PC-3 (cell line): ENCODE data around the gene TRMO. TPM values are rescaled to one million over a fixed set of nuclear protein-coding genes. Genes with fewer than 3 reads are reported as not detected.

Experiments
- ATAC-seq: fragments of 200-7000 bp; cut with Tn5 transposase; 2 replicates; pipeline ENCODE4 v1.9.1; 2020; ENCODE audit warnings: mild to moderate bottlenecking, moderate library complexity
- BruUV-seq: library from RNA; stranded (reverse); fragments of 400-500 nt; replicated peaks from 2 replicates; lab custom pipeline; 2021; lab: Mats Ljungman, UMichigan
- CTCF ChIA-PET: fragments of 300-600 bp; sonication (Branson Sonifier 250); formaldehyde crosslinking; loops from one replicate; lab custom pipeline; 2022; ENCODE audit warnings: antibody characterized with exemption; lab: Charles Lee
- POLR2A ChIA-PET: fragments of 300-600 bp; sonication (Branson Sonifier 250); formaldehyde crosslinking; loops from one replicate; lab custom pipeline; 2022; ENCODE audit warnings: antibody characterized with exemption; ENCODE audit not compliant: unreplicated experiment; lab: Charles Lee
- DNase-seq: peaks from one replicate; pipeline ENCODE4 v3.0.0-alpha.2; 2015
- H2AFZ ChIP-seq: fragments of 300-600 bp; sonication (generic); 2 replicates; pipeline ENCODE4 v1.6.0; 2016; ENCODE audit warnings: antibody characterized with exemption, low read length
- H3F3A ChIP-seq: fragments of 300-600 bp; sonication (generic); one replicate; pipeline ENCODE4 v1.6.0; 2017; ENCODE audit warnings: antibody characterized with exemption, low read length, control low read depth, mild to moderate bottlenecking; ENCODE audit not compliant: unreplicated experiment
- H3K27ac ChIP-seq: fragments of 300-600 bp; sonication (generic); 2 replicates; pipeline ENCODE4 v1.5.1; 2016; ENCODE audit warnings: mild to moderate bottlenecking, low read length
- H3K27me3 ChIP-seq: fragments of 300-600 bp; sonication (generic); 2 replicates; pipeline ENCODE4 v1.6.1; 2016; ENCODE audit warnings: low read length, mixed read lengths
- H3K36me3 ChIP-seq: fragments of 300-600 bp; sonication (generic); 2 replicates; pipeline ENCODE4 v1.6.1; 2016; ENCODE audit warnings: low read depth, mixed run types, low read length, mixed read lengths
- H3K4me1 ChIP-seq: fragments of 300-600 bp; sonication (generic); 2 replicates; pipeline ENCODE4 v1.5.1; 2016; ENCODE audit warnings: low read length; ENCODE audit not compliant: insufficient read depth
- H3K4me2 ChIP-seq: fragments of 300-600 bp; sonication (generic); 2 replicates; pipeline ENCODE4 v1.6.0; 2016; ENCODE audit warnings: low read length
- H3K4me3 ChIP-seq: fragments of 300-600 bp; sonication (generic); 2 replicates; pipeline ENCODE4 v1.5.1; 2016; ENCODE audit warnings: mild to moderate bottlenecking, low read length, mixed read lengths
- H3K79me2 ChIP-seq: fragments of 300-600 bp; sonication (generic); 2 replicates; pipeline ENCODE4 v1.6.1; 2017; ENCODE audit warnings: low read length, mixed read lengths
- H3K9ac ChIP-seq: fragments of 300-600 bp; sonication (generic); 2 replicates; pipeline ENCODE4 v1.6.0; 2016; ENCODE audit warnings: mild to moderate bottlenecking, low read length
- H3K9me2 ChIP-seq: fragments of 300-600 bp; sonication (generic); replicated peaks from 2 replicates; pipeline ENCODE4 v1.6.1; 2016; ENCODE audit warnings: mixed run types, low read length, mixed read lengths
- H3K9me3 ChIP-seq: fragments of 300-600 bp; sonication (generic); 2 replicates; pipeline ENCODE4 v1.6.1; 2016; ENCODE audit warnings: low read length, mixed read lengths
- H4K20me1 ChIP-seq: fragments of 300-600 bp; sonication (generic); 2 replicates; pipeline ENCODE4 v1.6.1; 2016; ENCODE audit warnings: low read length, mixed read lengths
- EZH2 ChIP-seq: fragments of 300-600 bp; sonication (generic); IDR thresholded peaks from one replicate; pipeline ENCODE4 v1.6.1; 2017; ENCODE audit warnings: antibody characterized with exemption, mild to moderate bottlenecking, low read length; ENCODE audit not compliant: unreplicated experiment
- EZH2phosphoT487 ChIP-seq: fragments of 300-600 bp; sonication (generic); IDR thresholded peaks from 2 replicates; pipeline ENCODE4 v1.6.1; 2018; ENCODE audit warnings: mild to moderate bottlenecking, antibody characterized with exemption, low read length, borderline replicate concordance
- intact Hi-C: fragments of 100-400 bp; cut with micrococcal nuclease; formaldehyde crosslinking; loops from 2 replicates; pipeline ENCODE4 v1.9.0; 2023
- total RNA-seq: library from RNA; depleted of rRNA; stranded (reverse); fragments of >200 nt; gene quantifications from 2 replicates; pipeline ENCODE4 v1.2.3, GENCODE V29; 2014
- TF ChIP-seq, protein P1 (sequence below): fragments of 300-600 bp; sonication (generic); conservative IDR thresholded peaks from 2 replicates; pipeline ENCODE4 v1.5.1; 2017; ENCODE audit warnings: antibody characterized with exemption, low read depth, mild to moderate bottlenecking, low read length

Gene TRMO
- total RNA-seq, 1 experiment from 2014 or later, result 14.3 TPM

DNA sequence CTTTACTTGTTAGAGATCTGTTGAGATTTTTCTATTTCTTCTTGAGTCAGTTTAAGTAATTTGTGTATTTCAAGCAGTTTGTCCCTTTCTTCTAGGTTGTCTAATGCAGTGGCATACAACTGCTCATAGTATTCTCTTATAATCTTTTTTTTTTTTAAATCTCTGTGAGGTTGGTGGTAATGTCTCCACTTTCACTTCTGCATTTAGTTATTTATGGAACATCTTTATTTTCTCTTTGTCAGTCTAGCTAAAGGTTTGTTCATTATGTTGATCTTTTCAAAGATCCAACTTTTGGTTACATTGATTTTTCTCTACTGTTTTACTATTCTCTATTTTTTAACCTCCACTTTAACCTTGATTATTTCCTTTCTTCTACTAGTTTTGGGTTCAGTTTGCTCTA lies 55.5 kb downstream of the TRMO start:
- ChIA-PET CTCF (no interaction called here), POLR2A (no interaction called here)
- H3K36me3 ChIP-seq, result no peaks in the 10 kb centered on the region
- no peaks in the 10 kb centered on the region for H3K9me2 ChIP-seq
- H3K27ac ChIP-seq, result no peak overlapping the region
- H3K4me1 ChIP-seq, result no peaks in the 10 kb centered on the region
- no peak for ATAC-seq
- no peak for DNase-seq
- TF ChIP-seq EZH2, result no peak
- TF ChIP-seq EZH2phosphoT487, result no peak
- TF ChIP-seq, protein P1, sequence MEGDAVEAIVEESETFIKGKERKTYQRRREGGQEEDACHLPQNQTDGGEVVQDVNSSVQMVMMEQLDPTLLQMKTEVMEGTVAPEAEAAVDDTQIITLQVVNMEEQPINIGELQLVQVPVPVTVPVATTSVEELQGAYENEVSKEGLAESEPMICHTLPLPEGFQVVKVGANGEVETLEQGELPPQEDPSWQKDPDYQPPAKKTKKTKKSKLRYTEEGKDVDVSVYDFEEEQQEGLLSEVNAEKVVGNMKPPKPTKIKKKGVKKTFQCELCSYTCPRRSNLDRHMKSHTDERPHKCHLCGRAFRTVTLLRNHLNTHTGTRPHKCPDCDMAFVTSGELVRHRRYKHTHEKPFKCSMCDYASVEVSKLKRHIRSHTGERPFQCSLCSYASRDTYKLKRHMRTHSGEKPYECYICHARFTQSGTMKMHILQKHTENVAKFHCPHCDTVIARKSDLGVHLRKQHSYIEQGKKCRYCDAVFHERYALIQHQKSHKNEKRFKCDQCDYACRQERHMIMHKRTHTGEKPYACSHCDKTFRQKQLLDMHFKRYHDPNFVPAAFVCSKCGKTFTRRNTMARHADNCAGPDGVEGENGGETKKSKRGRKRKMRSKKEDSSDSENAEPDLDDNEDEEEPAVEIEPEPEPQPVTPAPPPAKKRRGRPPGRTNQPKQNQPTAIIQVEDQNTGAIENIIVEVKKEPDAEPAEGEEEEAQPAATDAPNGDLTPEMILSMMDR, result no peak
- no peaks in the 10 kb centered on the region for H3K27me3 ChIP-seq
- H3K9me3 ChIP-seq, result peaks cover 11% of the 10 kb centered on the region; the same call in 1 of the 2 replicates
- H3K79me2 ChIP-seq, result no peaks in the 10 kb centered on the region
- no TSS peak for BruUV-seq
- H4K20me1 ChIP-seq, result no peaks in the 10 kb centered on the region
- H3K9ac ChIP-seq, result no peak overlapping the region
- intact Hi-C loops, result no loop called here
- H3K4me3 ChIP-seq, result no peak overlapping the region
- no peak overlapping the region for H2AFZ ChIP-seq
- H3K4me2 ChIP-seq, result no peak overlapping the region
- H3F3A ChIP-seq, result no peaks in the 10 kb centered on the region

DNA sequence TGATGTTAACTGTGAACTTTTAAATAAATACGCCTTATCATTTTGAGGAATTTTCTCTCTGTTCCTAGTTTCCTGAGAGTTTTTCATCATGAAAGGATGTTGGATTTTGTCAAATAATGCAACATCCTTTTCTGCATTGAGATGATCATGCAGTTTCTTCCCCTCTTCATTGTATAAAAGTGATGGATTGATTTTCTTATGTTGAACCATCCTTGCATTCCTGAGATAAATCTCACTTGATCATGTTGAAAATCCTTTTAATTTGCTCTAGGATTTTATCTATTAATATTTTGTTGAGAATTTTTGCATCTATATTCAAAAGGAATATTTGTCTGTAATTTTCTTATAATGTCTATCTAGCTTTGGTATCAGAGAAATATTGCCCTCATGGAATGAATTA lies 56.0 kb downstream of the TRMO start:
- no peak overlapping the region for H3K4me2 ChIP-seq
- H3K4me3 ChIP-seq, result no peak overlapping the region
- H3K4me1 ChIP-seq, result no peaks in the 10 kb centered on the region
- ChIA-PET CTCF (no interaction called here), POLR2A (no interaction called here)
- no peaks in the 10 kb centered on the region for H3K9me2 ChIP-seq
- ATAC-seq (no peak), DNase-seq (no peak)
- H3K9me3 ChIP-seq, result peaks cover 11% of the 10 kb centered on the region; the same call in 1 of the 2 replicates
- TF ChIP-seq, protein P1, result no peak
- TF ChIP-seq EZH2, result no peak
- TF ChIP-seq EZH2phosphoT487, result no peak
- H3K79me2 ChIP-seq, result no peaks in the 10 kb centered on the region
- BruUV-seq, result no TSS peak
- H4K20me1 ChIP-seq, result no peaks in the 10 kb centered on the region
- no peak overlapping the region for H2AFZ ChIP-seq
- intact Hi-C loops, result no loop called here
- H3K36me3 ChIP-seq, result no peaks in the 10 kb centered on the region
- H3K27ac ChIP-seq, result no peak overlapping the region
- no peaks in the 10 kb centered on the region for H3F3A ChIP-seq
- no peaks in the 10 kb centered on the region for H3K27me3 ChIP-seq
- H3K9ac ChIP-seq, result no peak overlapping the region

DNA sequence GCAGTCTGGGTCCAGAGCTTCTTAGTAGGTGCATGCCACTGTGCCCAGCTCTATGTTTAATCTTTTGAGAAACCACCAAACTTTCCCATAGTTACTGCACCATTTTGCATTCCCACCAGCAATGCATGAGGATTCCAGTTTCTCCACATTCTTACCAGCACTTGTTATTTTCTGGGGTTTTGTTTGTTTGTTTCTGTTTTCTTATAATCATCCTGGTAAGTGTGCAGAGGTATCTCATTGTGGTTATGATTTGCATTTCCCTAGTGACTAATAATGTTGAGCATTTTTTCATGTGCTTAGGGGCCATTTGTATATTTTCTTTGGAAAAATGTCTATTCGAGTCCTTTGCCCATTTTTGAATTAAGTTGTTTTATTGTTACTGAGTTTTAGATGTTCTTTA lies 57.9 kb downstream of the TRMO start:
- BruUV-seq, result no TSS peak
- no peaks in the 10 kb centered on the region for H3K27me3 ChIP-seq
- no peaks in the 10 kb centered on the region for H3K9me2 ChIP-seq
- H3K9me3 ChIP-seq, result peaks cover 11% of the 10 kb centered on the region; the same call in 1 of the 2 replicates
- no peaks in the 10 kb centered on the region for H4K20me1 ChIP-seq
- DNase-seq, result peak; percentile 3
- ChIA-PET CTCF (no interaction called here), POLR2A (no interaction called here)
- no peak overlapping the region for H2AFZ ChIP-seq
- H3K36me3 ChIP-seq, result no peaks in the 10 kb centered on the region
- H3K4me3 ChIP-seq, result no peak overlapping the region
- no peak overlapping the region for H3K27ac ChIP-seq
- intact Hi-C loops, result no loop called here
- ATAC-seq, result no peak
- no peak overlapping the region for H3K4me2 ChIP-seq
- H3K79me2 ChIP-seq, result no peaks in the 10 kb centered on the region
- H3F3A ChIP-seq, result no peaks in the 10 kb centered on the region
- TF ChIP-seq EZH2 (no peak), EZH2phosphoT487 (no peak)
- TF ChIP-seq, protein P1, result no peak
- no peaks in the 10 kb centered on the region for H3K4me1 ChIP-seq
- H3K9ac ChIP-seq, result no peak overlapping the region
